Sciatic nerve (tissue), 2 donors: ENCODE measurements around the gene MSANTD2. TPM values are rescaled to one million over a fixed set of nuclear protein-coding genes. Genes with fewer than 3 reads are reported as not detected.
A peak's percentile ranks its signal among the peaks of the same experiment; 100 is the strongest.

Experiments used
- ATAC-seq: fragments of 200-7000 bp; cut with Tn5 transposase; one replicate; pipeline ENCODE4 v1.9.1; 2020; ENCODE audit warnings: mild to moderate bottlenecking, moderate library complexity
- DNase-seq: peaks from one replicate; pipeline ENCODE4 v3.0.0-alpha.2; 2020; ENCODE audit warnings: low spot score
- intact Hi-C: fragments of 100-400 bp; cut with DNase I; formaldehyde crosslinking; loops from one replicate; pipeline ENCODE4 v1.14.2; 2022
- total RNA-seq: library from RNA; stranded (reverse); fragmentation: NEBNext Ultra II Directional; extraction: Animal tissue kit (Norgen Biotek cat#: 25700); gene quantifications from one replicate; pipeline ENCODE4 v1.2.1, GENCODE V29; 2021
- donor health status: DM: no; HTN: no; CAD: no.
- donor health status: DM: no; HTN: no; CAD: no.

The MSANTD2 gene
- total RNA-seq, 1 donor from 2014 or later, result 22.1 TPM

GRCh38 chr11:124823512-124824376 lies 23.5 kb upstream of the MSANTD2 start:
- no peak for ATAC-seq
- intact Hi-C loops, result no loop called here
- DNase-seq, result no peak

- no peak for DNase-seq
- ATAC-seq, result no peak
- intact Hi-C loops, result no loop called here
These were observed 22.0 kb upstream of the MSANTD2 start for GRCh38 chr11:124821995-124822730.

- no peak for DNase-seq
These were observed 16.8 kb upstream of the MSANTD2 start for GRCh38 chr11:124817036-124817435.

GRCh38 chr11:124814739-124815138 lies 14.5 kb upstream of the MSANTD2 start:
- intact Hi-C loops, result no loop called here
- ATAC-seq (no peak), DNase-seq (no peak)

More at GRCh38 chr11:124817036-124817435, 16.8 kb upstream of the MSANTD2 start:
- ATAC-seq, result no peak
- intact Hi-C loops, result no loop called here

GRCh38 chr11:124812876-124813275 lies 12.7 kb upstream of the MSANTD2 start:
- intact Hi-C loops, result no loop called here
- DNase-seq, result no peak
- no peak for ATAC-seq

- ATAC-seq, result no peak
- DNase-seq, result no peak
- intact Hi-C loops, result no loop called here
These were observed 11.4 kb upstream of the MSANTD2 start for GRCh38 chr11:124811399-124812125.

- intact Hi-C loops, result no loop called here
- DNase-seq, result no peak
- ATAC-seq, result no peak
These were observed 7.6 kb upstream of the MSANTD2 start for GRCh38 chr11:124807660-124808270.

- intact Hi-C loops, result no loop called here
- ATAC-seq, result no peak
- no peak for DNase-seq
These were observed 7.0 kb upstream of the MSANTD2 start for GRCh38 chr11:124807201-124807600.

GRCh38 chr11:124804884-124805283 lies 4.7 kb upstream of the MSANTD2 start:
- no peak for DNase-seq
- intact Hi-C loops, result no loop called here
- ATAC-seq, result no peak

- no peak for DNase-seq
- intact Hi-C loops, result no loop called here
- no peak for ATAC-seq
These were observed 1.6 kb upstream of the MSANTD2 start for GRCh38 chr11:124801636-124802312.

GRCh38 chr11:124801014-124801413 lies 808 bp upstream of the MSANTD2 start:
- DNase-seq, result no peak
- ATAC-seq, result peak; percentile 48
- intact Hi-C loops, result no loop called here

- intact Hi-C loops, result no loop called here
- ATAC-seq, result peak; percentile 14
- DNase-seq, result peak; percentile 65
These were observed 619 bp downstream of the MSANTD2 start for GRCh38 chr11:124799348-124800225.

GRCh38 chr11:124798991-124799347 lies 1.2 kb downstream of the MSANTD2 start:
- DNase-seq (no peak), ATAC-seq (no peak)
- intact Hi-C loops, result no loop called here

GRCh38 chr11:124796312-124796711 lies 3.9 kb downstream of the MSANTD2 start:
- DNase-seq (no peak), ATAC-seq (no peak)
- intact Hi-C loops, result no loop called here

- ATAC-seq (no peak), DNase-seq (no peak)
- intact Hi-C loops, result no loop called here
These were observed 6.5 kb downstream of the MSANTD2 start for GRCh38 chr11:124793466-124794278.

- DNase-seq, result no peak
- intact Hi-C loops, result no loop called here
- ATAC-seq, result no peak
These were observed 8.4 kb downstream of the MSANTD2 start for GRCh38 chr11:124791626-124792341.
